WTC11 (cell line): ENCODE results near the gene PPIC. TPM values are rescaled to one million over a fixed set of nuclear protein-coding genes. Genes with fewer than 3 reads are reported as not detected.

Experiments
- ATAC-seq: fragments of 200-7000 bp; cut with Tn5 transposase; 2 replicates; pipeline ENCODE4 v1.10.0; 2021; ENCODE audit warnings: mild to moderate bottlenecking, moderate library complexity
- CTCF ChIA-PET: fragments of 300-600 bp; sonication (Branson Sonifier 250); formaldehyde crosslinking; loops from one replicate; lab custom pipeline; 2021; ENCODE audit warnings: antibody characterized with exemption; lab: Charles Lee
- POLR2A ChIA-PET: fragments of 350-600 bp; sonication (Branson Sonifier 250); formaldehyde crosslinking; loops from one replicate; lab custom pipeline; 2021; ENCODE audit warnings: antibody characterized with exemption; lab: Charles Lee
- DNase-seq: peaks from one replicate; pipeline ENCODE4 v3.0.0; 2021; ENCODE audit warnings: low spot score
- H3K27ac Mint-ChIP-seq: 2 replicates; pipeline ENCODE4 v1.8.0; 2021; ENCODE audit warnings: mixed read lengths
- H3K27me3 Mint-ChIP-seq: 2 replicates; pipeline ENCODE4 v1.8.0; 2021; ENCODE audit warnings: low read depth, mild to moderate bottlenecking, moderate library complexity, mixed read lengths
- H3K36me3 Mint-ChIP-seq: 2 replicates; pipeline ENCODE4 v1.8.0; 2021; ENCODE audit warnings: mixed read lengths
- H3K4me1 Mint-ChIP-seq: 2 replicates; pipeline ENCODE4 v1.8.0; 2022; ENCODE audit warnings: mixed read lengths
- H3K4me3 Mint-ChIP-seq: 2 replicates; pipeline ENCODE4 v1.8.0; 2021; ENCODE audit warnings: mild to moderate bottlenecking, moderate library complexity, mixed read lengths
- H3K9me3 Mint-ChIP-seq: 2 replicates; pipeline ENCODE4 v1.8.0; 2021; ENCODE audit warnings: mixed read lengths
- ATF1 ChIP-seq: sonication (generic); formaldehyde crosslinking; IDR thresholded peaks from 2 replicates; pipeline ENCODE4 v1.8.1; 2023; ENCODE audit warnings: mild to moderate bottlenecking, moderate library complexity, missing genetic modification reagents
- FOXK1 ChIP-seq: sonication (generic); formaldehyde crosslinking; IDR thresholded peaks from 2 replicates; pipeline ENCODE4 v1.8.0; 2022; ENCODE audit warnings: mild to moderate bottlenecking, moderate library complexity, missing genetic modification reagents
- IRF2 ChIP-seq: sonication (generic); formaldehyde crosslinking; IDR thresholded peaks from 2 replicates; pipeline ENCODE4 v1.8.0; 2022; ENCODE audit warnings: low read depth, missing genetic modification reagents, borderline replicate concordance
- NFE2L1 ChIP-seq: sonication (generic); formaldehyde crosslinking; IDR thresholded peaks from 2 replicates; pipeline ENCODE4 v1.8.1; 2023; ENCODE audit warnings: missing genetic modification reagents
- PREB ChIP-seq: sonication (generic); formaldehyde crosslinking; IDR thresholded peaks from 2 replicates; pipeline ENCODE4 v1.8.1; 2022; ENCODE audit warnings: mild to moderate bottlenecking, missing genetic modification reagents, moderate library complexity, borderline replicate concordance
- SP1 ChIP-seq: sonication (generic); formaldehyde crosslinking; conservative IDR thresholded peaks from 2 replicates; pipeline ENCODE4 v1.8.1; 2022; ENCODE audit warnings: missing genetic modification reagents
- TEAD4 ChIP-seq: sonication (generic); formaldehyde crosslinking; IDR thresholded peaks from 2 replicates; pipeline ENCODE4 v1.8.0; 2022; ENCODE audit warnings: mild to moderate bottlenecking, missing genetic modification reagents
- ZNF121 ChIP-seq: sonication (generic); formaldehyde crosslinking; IDR thresholded peaks from 2 replicates; pipeline ENCODE4 v1.8.0; 2023; ENCODE audit warnings: missing genetic modification reagents
- ZNF416 ChIP-seq: fragments of 250-450 bp; sonication (Bioruptor Pico); IDR thresholded peaks from 2 replicates; pipeline ENCODE4 v1.9.0; 2021; ENCODE audit warnings: mild to moderate bottlenecking, inconsistent platforms
- total RNA-seq: library from RNA; stranded (reverse); gene quantifications from 3 replicates; pipeline ENCODE4 v1.2.3, GENCODE V29; 2021
- TF ChIP-seq, protein P1 (sequence below): sonication (generic); formaldehyde crosslinking; IDR thresholded peaks from 2 replicates; pipeline ENCODE4 v1.8.1; 2023; ENCODE audit warnings: mild to moderate bottlenecking, moderate library complexity, missing genetic modification reagents
- TF ChIP-seq, protein P2 (sequence below): sonication (generic); formaldehyde crosslinking; IDR thresholded peaks from 2 replicates; pipeline ENCODE4 v1.8.1; 2023; ENCODE audit warnings: mild to moderate bottlenecking, missing genetic modification reagents, moderate library complexity
- TF ChIP-seq, protein P3 (sequence below): fragments of 200-600 bp; IDR thresholded peaks from 2 replicates; pipeline ENCODE4 v1.8.0; 2022; ENCODE audit warnings: antibody characterized with exemption
- TF ChIP-seq, protein P4 (sequence below): fragments of 250-450 bp; sonication (Bioruptor Pico); IDR thresholded peaks from 2 replicates; pipeline ENCODE4 v2.1.2; 2022; ENCODE audit warnings: mild to moderate bottlenecking, moderate library complexity
- TF ChIP-seq, protein P5 (sequence below): sonication (generic); formaldehyde crosslinking; IDR thresholded peaks from 2 replicates; pipeline ENCODE4 v1.8.0; 2022; ENCODE audit warnings: mild to moderate bottlenecking, missing genetic modification reagents
- TF ChIP-seq, protein P6 (sequence below): sonication (generic); formaldehyde crosslinking; IDR thresholded peaks from 2 replicates; pipeline ENCODE4 v1.8.0; 2022; ENCODE audit warnings: mild to moderate bottlenecking, missing genetic modification reagents

PPIC gene
- total RNA-seq, 1 experiment from 2014 or later, result 12.4 TPM

DNA sequence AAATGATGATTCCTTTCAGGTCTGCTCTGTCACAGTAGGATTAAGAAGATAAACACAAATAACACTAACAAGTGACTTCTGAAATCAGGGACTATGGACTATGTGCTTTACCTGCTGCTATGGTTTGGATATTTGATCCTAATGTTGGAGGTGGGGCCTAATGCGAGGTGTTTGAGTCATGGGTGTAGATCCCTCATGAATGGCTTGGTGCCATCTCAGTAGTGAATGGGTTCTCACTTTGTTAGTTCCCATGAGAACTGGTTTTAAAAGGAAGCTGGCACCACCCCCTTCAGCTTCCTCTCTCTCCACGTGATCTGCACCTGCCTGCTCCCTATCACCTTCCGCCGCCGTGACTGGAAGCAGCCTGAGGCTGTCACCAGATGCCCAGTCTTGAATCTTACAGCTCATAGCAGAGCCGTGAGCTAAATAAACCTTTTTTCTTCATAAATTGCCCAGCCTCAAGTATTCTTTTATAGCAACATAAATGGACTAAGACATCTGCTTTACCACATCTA, 3.3 kb downstream of the PPIC start (continued):
- TF ChIP-seq ATF1 (CRISPR knock-in tag) (no peak), NFE2L1 (CRISPR knock-in tag) (no peak), SP1 (CRISPR knock-in tag) (no peak), IRF2 (CRISPR knock-in tag) (no peak), FOXK1 (no peak)
- TF ChIP-seq, protein P1, sequence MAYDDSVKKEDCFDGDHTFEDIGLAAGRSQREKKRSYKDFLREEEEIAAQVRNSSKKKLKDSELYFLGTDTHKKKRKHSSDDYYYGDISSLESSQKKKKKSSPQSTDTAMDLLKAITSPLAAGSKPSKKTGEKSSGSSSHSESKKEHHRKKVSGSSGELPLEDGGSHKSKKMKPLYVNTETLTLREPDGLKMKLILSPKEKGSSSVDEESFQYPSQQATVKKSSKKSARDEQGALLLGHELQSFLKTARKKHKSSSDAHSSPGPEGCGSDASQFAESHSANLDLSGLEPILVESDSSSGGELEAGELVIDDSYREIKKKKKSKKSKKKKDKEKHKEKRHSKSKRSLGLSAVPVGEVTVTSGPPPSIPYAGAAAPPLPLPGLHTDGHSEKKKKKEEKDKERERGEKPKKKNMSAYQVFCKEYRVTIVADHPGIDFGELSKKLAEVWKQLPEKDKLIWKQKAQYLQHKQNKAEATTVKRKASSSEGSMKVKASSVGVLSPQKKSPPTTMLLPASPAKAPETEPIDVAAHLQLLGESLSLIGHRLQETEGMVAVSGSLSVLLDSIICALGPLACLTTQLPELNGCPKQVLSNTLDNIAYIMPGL (CRISPR knock-in tag), result no peak
- TF ChIP-seq, protein P2, sequence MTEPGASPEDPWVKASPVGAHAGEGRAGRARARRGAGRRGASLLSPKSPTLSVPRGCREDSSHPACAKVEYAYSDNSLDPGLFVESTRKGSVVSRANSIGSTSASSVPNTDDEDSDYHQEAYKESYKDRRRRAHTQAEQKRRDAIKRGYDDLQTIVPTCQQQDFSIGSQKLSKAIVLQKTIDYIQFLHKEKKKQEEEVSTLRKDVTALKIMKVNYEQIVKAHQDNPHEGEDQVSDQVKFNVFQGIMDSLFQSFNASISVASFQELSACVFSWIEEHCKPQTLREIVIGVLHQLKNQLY, result no peak
- TF ChIP-seq, protein P3, sequence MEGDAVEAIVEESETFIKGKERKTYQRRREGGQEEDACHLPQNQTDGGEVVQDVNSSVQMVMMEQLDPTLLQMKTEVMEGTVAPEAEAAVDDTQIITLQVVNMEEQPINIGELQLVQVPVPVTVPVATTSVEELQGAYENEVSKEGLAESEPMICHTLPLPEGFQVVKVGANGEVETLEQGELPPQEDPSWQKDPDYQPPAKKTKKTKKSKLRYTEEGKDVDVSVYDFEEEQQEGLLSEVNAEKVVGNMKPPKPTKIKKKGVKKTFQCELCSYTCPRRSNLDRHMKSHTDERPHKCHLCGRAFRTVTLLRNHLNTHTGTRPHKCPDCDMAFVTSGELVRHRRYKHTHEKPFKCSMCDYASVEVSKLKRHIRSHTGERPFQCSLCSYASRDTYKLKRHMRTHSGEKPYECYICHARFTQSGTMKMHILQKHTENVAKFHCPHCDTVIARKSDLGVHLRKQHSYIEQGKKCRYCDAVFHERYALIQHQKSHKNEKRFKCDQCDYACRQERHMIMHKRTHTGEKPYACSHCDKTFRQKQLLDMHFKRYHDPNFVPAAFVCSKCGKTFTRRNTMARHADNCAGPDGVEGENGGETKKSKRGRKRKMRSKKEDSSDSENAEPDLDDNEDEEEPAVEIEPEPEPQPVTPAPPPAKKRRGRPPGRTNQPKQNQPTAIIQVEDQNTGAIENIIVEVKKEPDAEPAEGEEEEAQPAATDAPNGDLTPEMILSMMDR, result no peak
- TF ChIP-seq, protein P4, sequence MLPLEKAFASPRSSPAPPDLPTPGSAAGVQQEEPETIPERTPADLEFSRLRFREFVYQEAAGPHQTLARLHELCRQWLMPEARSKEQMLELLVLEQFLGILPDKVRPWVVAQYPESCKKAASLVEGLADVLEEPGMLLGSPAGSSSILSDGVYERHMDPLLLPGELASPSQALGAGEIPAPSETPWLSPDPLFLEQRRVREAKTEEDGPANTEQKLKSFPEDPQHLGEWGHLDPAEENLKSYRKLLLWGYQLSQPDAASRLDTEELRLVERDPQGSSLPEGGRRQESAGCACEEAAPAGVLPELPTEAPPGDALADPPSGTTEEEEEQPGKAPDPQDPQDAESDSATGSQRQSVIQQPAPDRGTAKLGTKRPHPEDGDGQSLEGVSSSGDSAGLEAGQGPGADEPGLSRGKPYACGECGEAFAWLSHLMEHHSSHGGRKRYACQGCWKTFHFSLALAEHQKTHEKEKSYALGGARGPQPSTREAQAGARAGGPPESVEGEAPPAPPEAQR (CRISPR knock-in tag), result no peak

DNA sequence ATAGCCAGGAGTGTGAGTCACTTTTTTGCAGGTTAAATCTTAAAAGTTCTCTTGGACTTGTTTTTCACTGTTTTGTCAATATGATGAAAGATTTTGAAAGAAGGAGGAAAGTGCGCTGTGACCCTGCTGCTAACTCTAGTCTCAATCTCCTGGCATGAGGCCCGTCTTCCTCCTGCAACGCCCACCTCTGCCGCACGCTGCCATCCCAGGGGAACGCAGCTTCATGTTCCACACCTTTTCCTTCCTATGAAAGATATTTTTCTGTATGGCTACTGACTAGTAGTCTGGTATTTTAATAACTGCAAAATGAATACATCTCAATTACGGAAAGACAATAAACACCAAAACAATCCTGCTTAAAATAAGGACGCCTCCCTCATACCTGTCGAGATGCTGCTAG, 8.3 kb downstream of the PPIC start:
- POLR2A ChIA-PET, result no interaction called here
- ATAC-seq, result no peak

More for the DNA sequence above, 8.3 kb downstream of the PPIC start:
- H3K36me3 Mint-ChIP-seq, result peaks cover 8% of the 10 kb centered on the region
- peaks cover under 1% of the 10 kb centered on the region for H3K27me3 Mint-ChIP-seq
- H3K4me3 Mint-ChIP-seq, result no peak overlapping the region
- CTCF ChIA-PET, result no interaction called here
- H3K27ac Mint-ChIP-seq, result no peak overlapping the region
- H3K4me1 Mint-ChIP-seq, result peaks cover 26% of the 10 kb centered on the region
- TF ChIP-seq, protein P5, sequence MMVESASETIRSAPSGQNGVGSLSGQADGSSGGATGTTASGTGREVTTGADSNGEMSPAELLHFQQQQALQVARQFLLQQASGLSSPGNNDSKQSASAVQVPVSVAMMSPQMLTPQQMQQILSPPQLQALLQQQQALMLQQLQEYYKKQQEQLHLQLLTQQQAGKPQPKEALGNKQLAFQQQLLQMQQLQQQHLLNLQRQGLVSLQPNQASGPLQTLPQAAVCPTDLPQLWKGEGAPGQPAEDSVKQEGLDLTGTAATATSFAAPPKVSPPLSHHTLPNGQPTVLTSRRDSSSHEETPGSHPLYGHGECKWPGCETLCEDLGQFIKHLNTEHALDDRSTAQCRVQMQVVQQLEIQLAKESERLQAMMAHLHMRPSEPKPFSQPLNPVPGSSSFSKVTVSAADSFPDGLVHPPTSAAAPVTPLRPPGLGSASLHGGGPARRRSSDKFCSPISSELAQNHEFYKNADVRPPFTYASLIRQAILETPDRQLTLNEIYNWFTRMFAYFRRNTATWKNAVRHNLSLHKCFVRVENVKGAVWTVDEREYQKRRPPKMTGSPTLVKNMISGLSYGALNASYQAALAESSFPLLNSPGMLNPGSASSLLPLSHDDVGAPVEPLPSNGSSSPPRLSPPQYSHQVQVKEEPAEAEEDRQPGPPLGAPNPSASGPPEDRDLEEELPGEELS (CRISPR knock-in tag), result no peak
- TF ChIP-seq, protein P3, result no peak
- TF ChIP-seq TEAD4 (CRISPR knock-in tag) (no peak), PREB (CRISPR knock-in tag) (no peak), ZNF416 (CRISPR knock-in tag) (no peak), ZNF121 (CRISPR knock-in tag) (no peak)
- TF ChIP-seq, protein P6, sequence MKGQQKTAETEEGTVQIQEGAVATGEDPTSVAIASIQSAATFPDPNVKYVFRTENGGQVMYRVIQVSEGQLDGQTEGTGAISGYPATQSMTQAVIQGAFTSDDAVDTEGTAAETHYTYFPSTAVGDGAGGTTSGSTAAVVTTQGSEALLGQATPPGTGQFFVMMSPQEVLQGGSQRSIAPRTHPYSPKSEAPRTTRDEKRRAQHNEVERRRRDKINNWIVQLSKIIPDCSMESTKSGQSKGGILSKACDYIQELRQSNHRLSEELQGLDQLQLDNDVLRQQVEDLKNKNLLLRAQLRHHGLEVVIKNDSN (CRISPR knock-in tag), result no peak
- TF ChIP-seq, all 79 proteins: peak for 0
- no peaks in the 10 kb centered on the region for H3K9me3 Mint-ChIP-seq
- DNase-seq, result no peak
